GM21526 (cell line): ENCODE measurements around the gene LSAMP.
"Not testable (repeated sequence)": the region's sequence is repeated elsewhere in the genome, so short reads cannot be mapped to it uniquely, and the experiment has no call there.

Experiments
- ATAC-seq: cut with Tn5 transposase; IDR thresholded peaks from one replicate; pipeline ENCODE4 v1.9.1; 2021; ENCODE audit warnings: moderate library complexity; ENCODE audit not compliant: unreplicated experiment, low FRiP score

The LSAMP gene

DNA sequence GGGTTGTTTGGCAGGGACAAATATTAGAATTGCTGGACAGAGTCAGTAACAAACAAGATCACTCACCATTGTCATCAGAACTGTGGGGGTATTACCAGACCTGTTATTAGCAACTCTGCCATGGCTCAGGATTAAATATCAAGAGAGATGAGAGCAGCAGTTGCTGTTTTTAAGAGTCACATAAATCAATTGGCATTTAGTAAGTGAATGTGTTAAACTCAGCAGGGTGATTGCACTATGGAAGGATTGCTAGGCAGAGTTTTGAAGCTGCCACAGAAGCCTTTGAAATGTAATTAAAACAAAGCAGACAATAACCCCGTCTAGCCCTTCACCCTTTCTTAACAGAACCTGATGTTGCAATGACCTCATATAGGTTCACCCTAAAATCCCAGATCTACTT lies 583.2 kb downstream of the LSAMP start:
- no peak for ATAC-seq

DNA sequence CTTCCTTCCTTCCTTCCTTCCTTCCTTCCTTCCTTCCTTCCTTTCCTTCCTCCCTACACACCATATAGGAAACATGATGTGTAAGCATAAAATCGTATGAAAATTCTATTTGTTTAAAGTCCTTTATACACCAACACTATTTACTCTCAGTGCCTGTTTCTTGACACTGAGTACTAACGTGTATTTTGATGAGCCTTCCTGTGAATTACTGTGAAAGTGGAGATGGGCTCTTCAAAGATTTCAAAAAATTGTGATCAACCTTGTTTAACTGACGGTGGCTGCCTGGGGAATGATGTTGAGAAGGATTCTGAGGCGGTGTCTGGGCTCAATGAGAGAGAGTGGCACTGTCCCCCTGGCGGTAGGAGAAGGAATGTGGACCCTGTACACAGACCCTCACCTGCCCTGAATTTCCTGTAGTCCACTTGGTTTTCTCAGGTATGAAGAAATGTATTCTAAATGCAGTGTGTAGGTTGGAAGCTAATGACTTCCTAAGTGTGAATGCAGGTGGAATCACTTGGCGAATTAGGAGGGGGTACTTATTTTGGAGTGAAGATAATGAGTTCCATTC lies 584.0 kb downstream of the LSAMP start:
- ATAC-seq, result no peak

DNA sequence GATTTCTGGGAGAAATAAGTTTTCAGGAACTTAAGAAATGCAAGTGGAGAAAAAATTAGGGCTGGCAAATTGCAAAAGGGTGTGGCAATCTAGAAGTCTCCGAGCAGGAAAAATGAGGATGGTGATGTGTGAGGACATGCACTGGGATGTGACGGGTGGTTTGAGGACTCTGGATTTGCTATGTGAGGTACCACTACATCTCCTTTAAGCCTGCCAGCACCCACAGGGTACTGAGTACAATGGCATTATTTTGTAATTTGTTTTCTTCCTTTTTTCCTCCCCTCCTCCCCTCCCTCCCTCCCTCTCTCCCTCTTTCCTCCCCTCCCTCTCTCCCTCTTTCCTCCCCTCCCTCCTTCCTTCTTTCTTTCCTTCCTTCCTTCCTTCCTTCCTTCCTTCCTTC lies 584.5 kb downstream of the LSAMP start:
- no peak for ATAC-seq

DNA sequence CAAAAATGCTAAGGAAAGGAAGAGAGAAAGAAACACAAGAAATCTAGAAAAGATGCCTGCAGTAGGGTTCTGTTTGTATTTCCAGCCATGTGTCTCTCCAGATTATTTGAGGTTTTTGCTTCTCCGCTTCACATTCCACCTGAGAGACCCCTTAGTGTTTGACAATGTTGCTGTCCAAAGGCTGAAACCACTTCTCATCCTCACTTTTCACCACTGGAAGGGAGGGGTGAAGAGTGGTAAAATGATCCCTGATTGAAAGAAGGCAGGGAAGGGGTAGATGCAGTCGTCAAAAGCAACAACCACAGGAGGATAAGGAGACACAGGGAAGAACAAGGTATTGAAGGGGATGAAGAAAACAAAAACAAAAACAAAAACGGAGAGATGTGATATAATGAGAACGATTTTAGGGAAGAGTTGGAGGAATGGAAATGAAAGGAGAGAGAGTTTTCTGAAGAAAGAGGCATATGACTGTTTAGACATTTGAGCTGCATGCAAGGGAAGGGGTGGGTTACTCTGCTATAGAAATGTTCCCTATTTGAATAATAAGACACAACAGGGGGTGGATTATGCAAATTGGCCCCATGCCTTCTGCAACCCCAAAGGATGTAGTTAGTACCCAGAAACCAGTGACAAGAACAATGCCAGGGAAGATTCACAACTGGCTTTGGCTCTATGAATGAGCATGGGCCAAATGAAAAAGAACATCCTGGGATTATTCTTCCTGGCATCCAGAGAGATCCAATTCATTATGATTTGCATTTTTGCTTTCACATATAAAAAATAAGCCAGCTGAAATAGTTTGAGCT lies 586.1 kb downstream of the LSAMP start:
- no peak for ATAC-seq

DNA sequence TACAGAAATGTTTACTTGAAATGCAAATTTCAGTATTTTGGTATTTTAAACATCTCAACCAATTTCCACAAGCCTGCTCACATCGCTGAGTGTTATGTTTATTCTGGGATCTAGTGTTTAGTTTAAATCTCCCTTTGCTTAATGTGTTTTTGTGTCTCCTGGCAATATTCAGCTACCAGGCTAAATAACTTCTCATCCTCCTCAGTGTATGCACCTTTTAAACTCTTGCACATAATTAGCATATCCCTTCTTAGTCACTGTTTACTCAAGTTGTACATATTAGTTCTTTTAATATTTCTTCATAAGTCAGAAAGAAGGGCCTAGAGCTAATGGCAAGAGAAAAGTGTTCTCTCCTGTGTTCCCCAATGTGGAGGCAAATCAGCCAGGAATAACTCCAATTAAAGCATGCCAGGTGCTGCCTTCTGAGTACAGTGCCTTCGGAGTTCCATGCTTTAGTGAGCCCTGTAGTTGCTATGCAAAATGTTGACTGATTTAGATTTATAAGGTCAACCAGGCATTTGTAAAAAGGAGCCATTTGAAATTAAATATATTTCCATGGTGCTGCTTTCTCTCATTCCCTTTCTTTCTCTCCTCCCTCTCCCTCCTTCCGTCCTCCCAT lies 587.7 kb downstream of the LSAMP start:
- ATAC-seq, result no peak

DNA sequence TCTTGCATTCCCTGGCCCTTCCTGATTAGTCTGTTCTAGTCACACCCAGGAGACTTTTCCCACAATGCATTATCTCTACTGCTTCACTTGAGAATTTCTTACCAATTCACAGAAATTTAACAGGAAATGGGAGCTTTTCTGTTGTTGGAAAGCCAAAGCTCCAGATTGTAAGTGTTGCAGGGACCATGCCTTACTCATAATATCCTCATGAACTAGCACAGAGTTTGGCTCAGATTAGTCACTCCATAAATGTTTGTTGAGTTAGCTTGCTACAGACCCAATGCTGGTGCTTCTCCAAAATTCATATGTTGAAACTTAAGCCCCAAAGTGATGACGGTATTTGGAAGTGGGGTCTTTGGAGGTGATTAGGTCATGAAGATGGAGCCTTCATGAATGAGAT lies 589.4 kb downstream of the LSAMP start:
- ATAC-seq, result no peak

DNA sequence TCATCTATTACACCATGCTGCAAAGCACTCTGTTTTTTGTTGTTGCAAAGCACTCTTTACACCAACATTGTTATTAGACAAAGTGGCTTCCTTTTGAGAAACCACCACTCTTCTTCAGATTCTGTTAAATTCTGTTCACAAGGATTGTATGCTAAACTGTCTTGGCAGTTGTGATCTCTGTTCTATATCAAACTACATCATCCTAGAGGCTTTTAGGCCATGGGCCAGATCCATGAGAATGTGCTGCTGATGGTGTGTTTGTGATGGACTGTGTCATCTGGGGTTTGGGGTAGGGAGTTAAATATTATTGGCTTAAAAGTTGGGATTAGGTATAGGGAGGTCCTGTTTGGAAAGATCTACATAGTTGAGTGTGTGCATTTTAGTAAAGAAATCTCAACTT lies 592.2 kb downstream of the LSAMP start:
- ATAC-seq, result no peak

DNA sequence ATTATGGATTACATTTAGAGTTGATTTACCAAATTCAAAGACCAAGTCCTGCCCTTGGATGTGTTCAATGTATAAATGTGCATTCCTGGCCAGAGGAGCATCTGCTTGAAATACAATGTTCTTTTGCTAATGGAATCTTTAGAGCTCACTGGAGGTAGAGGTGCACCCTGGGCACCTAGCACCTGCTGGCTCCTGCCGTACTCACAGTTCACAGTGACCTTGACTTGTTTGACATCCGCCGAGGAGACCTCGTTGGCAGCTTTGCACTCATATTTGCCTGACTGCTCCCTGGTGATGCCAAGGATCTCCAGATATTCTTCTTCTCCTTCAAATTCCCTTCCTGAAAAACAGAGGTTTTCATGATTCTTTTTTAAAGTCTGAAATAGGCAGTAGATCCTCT lies 593.0 kb downstream of the LSAMP start:
- ATAC-seq, result no peak

DNA sequence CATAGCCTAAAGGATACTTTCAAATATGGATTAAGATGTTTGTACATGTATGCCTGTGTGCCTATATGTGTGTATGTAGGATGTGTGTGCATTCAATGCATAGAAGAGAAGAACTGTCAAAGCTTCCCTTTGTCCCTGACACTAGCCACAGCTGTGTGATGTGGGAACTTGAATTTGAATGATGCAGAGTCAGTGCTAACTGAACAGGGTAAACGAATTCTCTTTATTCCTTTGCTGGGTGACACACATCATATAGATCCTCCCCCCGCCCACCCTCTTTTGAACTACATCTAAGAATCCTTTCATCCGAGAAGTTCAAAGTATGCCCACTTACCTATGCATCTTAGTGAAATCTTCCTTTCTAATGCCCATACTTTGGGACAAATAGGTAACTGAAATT lies 593.7 kb downstream of the LSAMP start:
- no peak for ATAC-seq

DNA sequence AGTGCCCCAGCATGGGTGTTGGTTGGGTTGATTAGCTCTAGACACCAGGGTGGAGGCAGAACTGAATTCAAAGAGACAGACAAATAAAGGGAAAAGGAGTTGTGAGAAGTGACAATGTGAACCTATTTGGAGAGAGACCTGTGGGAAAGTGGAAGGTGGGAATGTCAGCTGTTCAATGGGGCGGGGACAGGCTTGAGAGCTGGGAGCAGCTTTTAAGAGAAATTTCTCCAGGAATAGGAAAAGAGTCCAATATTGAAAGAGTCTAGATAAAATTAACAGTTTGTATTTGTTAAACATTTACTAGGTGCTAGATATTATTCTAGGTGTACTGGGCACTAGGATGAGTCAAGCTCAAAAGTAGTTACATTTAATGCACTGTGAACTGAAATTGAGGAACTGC lies 596.6 kb downstream of the LSAMP start:
- no peak for ATAC-seq

DNA sequence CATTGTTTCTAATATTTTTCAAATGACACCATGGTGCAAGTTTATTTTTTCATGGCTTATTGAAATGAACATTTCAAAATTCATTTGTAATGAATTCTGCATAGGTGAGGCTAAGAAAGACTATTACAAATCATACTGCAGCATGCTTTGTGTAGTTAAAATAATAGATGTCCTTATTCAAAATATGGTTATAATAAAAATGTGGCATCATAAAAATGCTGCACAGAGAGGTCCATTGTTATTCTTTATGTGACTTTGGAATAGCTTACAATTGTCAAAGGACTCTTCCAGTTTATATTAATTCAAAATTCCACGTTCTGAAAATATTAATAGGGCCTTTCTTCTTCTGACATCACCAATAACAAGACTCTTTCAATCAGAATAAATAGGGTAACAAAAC lies 599.3 kb downstream of the LSAMP start:
- ATAC-seq, result no peak

DNA sequence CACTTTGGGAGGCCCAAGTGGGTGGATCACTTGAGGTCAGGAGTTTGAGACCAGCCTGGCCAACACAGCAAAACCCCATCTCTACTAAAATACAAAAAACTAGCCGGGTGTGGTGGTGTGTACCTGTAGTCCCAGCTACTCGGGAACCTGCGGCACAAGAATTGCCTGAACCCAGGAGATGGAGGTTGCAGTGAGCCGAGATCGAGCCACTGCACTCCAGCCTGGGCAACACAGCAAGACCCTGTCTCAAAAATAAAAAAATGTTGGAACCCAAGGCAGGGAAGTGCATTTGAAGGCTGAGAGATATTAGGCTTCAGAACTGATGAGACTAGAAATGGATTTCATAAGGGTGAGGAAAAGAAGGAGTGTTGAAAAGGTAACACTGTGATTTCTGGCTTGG lies 600.6 kb downstream of the LSAMP start:
- ATAC-seq, result not testable (repeated sequence)

DNA sequence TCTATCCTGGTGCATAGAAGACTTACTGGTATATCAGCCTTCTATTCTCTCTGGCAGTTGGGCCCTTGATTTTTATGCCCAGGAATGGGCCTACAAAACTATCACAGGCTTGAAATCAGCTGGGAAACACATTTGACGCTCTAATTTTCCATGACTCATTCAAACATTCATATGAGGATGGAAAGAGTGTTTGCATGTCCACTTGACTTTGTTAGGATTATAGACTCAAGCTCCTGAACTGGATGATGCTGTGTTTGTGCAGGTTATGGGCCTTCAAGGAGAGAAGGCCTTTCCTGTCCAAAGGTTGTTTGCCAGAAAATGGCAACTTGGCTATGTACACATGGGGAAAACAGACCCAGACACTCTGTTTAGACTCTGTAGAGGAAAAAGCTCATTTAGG lies 602.1 kb downstream of the LSAMP start:
- ATAC-seq, result no peak

DNA sequence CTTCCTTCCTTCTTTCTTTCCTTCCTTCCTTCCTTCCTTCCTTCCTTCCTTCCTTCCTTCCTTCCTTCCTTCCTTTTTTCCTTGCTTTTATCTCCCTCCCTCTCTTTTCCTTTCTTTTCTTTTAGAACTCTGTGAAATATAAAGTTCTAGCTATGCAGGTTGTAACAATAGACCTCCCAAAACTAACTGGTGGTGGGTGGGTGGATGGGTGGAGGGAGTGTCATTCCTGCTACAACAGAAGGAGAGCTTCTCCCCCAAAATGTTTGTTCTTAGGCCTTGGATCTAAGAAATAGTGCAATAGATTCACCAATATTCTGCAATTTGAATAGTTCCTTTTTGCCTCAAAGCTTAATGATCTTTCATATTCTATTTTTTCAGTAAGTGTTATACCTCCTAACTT lies 606.0 kb downstream of the LSAMP start:
- no peak for ATAC-seq

DNA sequence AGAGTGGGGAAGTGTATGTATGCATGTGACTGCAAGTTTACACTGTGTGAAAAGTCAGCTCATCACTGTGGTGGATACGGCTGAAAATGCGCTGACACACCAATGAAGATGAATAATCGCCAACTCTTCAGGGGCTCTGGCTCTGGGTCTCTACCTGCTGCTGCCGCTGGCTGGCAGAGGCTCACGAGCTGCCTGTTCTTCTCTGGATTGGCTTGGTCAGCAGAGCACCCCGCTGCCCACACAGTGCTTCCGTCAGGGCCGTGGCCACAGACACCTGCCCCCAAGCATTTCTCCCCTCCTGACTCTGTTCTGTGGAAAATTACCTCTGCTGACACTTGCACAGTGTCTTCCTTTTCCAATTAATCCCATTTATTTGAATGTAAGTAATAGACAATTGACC lies 606.5 kb downstream of the LSAMP start:
- ATAC-seq, result no peak

DNA sequence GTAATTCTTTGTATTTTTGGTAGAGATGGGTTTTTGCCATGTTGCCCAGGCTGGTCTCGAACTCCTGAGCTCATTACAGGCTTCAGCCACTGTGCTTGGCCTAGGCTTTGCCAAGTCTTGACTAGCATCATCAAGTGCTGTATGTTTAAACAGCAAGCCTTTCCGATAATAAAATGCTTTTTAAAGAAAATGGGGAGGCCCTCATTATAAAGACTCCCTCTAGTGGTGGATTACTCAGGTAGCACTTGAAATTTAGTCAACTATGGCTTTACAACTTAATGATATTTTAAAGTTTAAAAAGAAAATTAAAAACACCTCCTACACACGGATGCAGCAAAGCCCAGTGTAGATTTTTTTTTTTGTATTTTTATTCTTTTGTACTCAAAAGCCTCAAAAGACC lies 608.3 kb downstream of the LSAMP start:
- ATAC-seq, result no peak

DNA sequence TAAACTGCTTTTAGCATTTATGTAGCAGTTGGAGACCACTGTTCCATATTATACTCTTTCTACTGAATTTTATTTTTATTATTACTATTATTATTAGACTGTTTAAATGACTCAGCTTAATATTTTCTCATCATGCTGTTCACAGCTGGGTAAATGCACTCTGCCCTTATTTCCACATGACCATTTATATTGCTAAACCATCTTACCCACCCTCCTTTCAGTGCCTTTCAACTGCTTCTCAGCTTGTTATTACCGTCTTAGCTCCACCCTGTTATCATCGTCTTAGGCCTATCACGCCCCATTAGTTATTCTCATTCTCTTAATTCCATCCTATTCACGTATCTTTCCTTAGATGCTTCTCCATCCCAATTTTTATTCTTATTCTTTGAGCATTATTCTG lies 609.3 kb downstream of the LSAMP start:
- no peak for ATAC-seq

DNA sequence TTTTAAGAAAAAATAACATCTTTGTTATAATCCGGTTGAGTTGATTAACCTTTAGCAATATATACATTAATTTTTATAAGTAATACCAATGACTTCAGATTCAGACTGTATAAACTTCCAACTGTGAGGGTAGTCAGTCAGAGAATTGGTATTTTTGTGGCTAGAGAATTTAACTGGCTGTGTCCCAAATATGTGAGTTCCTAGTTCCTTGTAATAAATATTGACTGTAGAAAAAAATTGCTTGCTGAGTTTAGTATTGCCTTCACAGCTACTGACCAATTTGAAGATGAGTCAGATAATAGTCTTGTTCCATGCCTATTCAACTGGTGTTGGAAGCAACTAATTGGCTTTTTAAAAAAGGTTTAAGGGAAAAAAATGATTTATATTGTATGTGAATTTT lies 611.2 kb downstream of the LSAMP start:
- no peak for ATAC-seq

DNA sequence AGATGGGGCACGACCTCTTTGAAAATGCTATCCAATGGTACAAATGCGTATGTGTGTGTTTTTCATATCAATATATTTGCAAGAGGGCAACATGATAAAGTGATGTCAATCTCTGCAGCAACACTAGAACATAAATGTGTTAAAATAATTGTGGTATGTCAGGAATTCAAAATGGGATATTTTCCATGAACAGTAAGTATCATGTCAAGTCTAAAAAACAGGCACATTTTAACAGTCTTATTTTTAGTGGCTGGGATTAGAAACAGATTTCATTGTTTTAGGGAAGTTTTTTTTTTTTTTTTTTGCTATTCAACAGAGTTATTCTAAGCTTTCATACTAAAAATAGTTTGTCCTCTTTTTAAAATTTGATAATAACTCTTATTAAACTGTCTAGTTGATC lies 612.2 kb downstream of the LSAMP start:
- no peak for ATAC-seq

DNA sequence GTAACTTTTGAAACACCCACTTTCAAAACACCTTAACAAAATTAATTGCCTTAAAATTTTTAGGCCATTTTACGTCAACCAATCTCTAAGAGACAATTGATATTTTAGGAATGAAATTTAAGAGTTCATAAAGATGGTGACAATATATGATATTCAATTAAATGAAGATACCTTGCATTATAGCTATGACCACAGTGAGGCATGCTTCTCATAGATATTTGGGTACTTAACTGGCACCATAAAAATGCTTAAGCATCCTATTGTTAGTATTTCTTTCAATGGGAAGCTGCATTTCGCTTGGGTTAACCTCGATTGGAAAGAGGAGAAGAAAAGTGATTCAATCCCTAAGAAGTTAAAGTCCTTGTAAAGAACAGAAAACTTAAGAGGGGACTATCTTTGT lies 613.0 kb downstream of the LSAMP start:
- ATAC-seq, result no peak

DNA sequence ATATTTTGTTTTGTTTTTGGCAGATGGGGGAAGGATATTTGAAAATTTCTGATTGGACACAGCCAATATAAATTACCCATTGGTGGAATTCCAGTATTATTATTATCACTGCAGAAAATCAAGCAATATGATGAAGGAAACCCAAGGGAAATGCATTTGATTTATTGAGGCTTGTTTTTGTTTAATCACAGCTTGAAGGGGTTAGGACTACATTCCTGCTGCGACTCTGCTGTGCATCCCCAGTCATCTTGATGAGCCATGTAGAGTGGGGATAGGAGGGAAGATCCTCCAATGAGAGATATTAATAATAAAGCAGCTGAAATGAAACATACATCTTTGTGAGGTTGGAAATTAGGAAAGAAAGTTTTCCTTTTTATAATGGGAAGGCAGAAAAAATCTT lies 613.4 kb downstream of the LSAMP start:
- no peak for ATAC-seq

DNA sequence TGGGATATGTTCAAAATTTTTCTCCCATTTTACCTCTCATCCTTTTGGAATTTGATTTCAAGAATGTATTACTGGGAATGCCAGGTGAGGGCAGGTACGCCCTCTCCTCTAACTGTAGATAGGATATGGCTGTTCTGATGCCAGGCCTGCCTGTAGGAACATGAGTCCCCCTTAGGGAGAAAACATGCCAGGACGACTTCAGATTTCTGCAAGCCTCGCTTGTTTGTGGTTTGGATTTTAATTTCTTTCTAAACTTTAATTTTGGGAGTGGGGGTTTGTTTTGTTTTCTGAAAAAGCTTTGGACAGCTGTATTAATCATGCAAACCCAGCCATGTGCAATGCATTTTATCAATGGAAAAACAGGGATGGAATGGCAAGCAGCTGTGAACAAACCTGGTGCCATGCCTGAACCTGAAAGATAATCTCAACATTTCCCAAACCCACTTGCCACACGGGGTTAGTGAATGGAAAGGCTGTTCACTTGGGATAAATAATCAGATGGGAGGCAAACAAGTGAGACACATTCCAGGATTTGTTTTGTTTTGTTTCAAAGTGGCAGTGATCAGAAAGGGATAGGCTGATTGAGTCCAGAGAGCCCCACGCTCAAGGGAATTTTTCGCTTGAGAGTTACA lies 614.4 kb downstream of the LSAMP start:
- no peak for ATAC-seq
